ENCODE results near the gene PRXL2B.
"Not testable (repeated sequence)": the region's sequence is repeated elsewhere in the genome, so short reads cannot be mapped to it uniquely, and the experiment has no call there.

Gene PRXL2B

GRCh38 chr1:2550309-2550861, 36.2 kb upstream of the PRXL2B start:
- DNase-seq = not testable (repeated sequence)

GRCh38 chr1:2551544-2551943, 35.0 kb upstream of the PRXL2B start:
- not testable (repeated sequence) for DNase-seq

- no peak for DNase-seq
These were observed 34.4 kb upstream of the PRXL2B start for GRCh38 chr1:2552189-2552588.

- DNase-seq = not testable (repeated sequence)
These were observed 33.5 kb upstream of the PRXL2B start for GRCh38 chr1:2553076-2553475.

- no peak for DNase-seq
These were observed 32.5 kb upstream of the PRXL2B start for GRCh38 chr1:2553871-2554620.

GRCh38 chr1:2554621-2555387, 31.8 kb upstream of the PRXL2B start:
- peak in 4 of 5 donors; percentile 32 to 51 (median 36) for DNase-seq

- DNase-seq = peak; percentile 61 to 85 (median 68)
These were observed 30.8 kb upstream of the PRXL2B start for GRCh38 chr1:2555634-2556276.

GRCh38 chr1:2556277-2556677, 30.3 kb upstream of the PRXL2B start, which contains the start of gene TNFRSF14:
Gene TNFRSF14 (plus strand): TSS chr1:2556371. CDS start chr1:2556665, 294 bp downstream.
- DNase-seq = peak; percentile 54 to 84 (median 64)

GRCh38 chr1:2556678-2557481, 29.7 kb upstream of the PRXL2B start:
- DNase-seq = peak in 1 of 5 donors; percentile 65

GRCh38 chr1:2557482-2558400, 28.8 kb upstream of the PRXL2B start:
- no peak for DNase-seq

GRCh38 chr1:2558420-2558819, 28.2 kb upstream of the PRXL2B start:
- DNase-seq = no peak

GRCh38 chr1:2558861-2559260, 27.7 kb upstream of the PRXL2B start:
- no peak for DNase-seq

GRCh38 chr1:2559509-2560298, 26.9 kb upstream of the PRXL2B start:
- DNase-seq = no peak

GRCh38 chr1:2560299-2561073, 26.1 kb upstream of the PRXL2B start:
- DNase-seq = no peak

GRCh38 chr1:2561446-2561845, 25.1 kb upstream of the PRXL2B start:
- DNase-seq = no peak

GRCh38 chr1:2561898-2562895, 24.4 kb upstream of the PRXL2B start:
- no peak for DNase-seq

GRCh38 chr1:2563205-2563604, 23.4 kb upstream of the PRXL2B start:
- no peak for DNase-seq
